Measurements from ENCODE around the gene UBE2D3.

Gene UBE2D3

DNA sequence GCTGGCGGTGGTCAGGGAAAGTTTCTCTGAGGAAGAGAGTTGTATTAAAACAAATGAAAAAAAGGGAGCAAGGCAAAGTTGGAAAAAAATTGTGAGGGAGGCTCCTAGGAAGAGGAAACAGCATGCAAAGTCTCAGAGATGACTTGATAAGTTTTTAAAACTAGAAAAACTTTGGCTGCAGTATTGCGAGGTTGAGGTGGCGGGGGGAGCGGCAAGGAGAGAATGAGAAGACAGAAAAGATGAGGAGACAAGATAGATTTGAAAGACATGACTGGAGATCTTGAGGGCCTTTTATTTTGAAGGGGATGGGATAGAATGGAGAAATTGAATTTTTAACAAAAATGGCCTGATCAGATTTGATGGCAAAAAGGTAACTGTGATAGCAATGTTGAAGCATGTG lies 4.8 kb upstream of the UBE2D3 start:
- no peak for TF ChIP-seq ESRRG (CRISPR knock-in tag; IDR thresholded peaks at IDR 0.05)
- TF ChIP-seq, protein P1, sequence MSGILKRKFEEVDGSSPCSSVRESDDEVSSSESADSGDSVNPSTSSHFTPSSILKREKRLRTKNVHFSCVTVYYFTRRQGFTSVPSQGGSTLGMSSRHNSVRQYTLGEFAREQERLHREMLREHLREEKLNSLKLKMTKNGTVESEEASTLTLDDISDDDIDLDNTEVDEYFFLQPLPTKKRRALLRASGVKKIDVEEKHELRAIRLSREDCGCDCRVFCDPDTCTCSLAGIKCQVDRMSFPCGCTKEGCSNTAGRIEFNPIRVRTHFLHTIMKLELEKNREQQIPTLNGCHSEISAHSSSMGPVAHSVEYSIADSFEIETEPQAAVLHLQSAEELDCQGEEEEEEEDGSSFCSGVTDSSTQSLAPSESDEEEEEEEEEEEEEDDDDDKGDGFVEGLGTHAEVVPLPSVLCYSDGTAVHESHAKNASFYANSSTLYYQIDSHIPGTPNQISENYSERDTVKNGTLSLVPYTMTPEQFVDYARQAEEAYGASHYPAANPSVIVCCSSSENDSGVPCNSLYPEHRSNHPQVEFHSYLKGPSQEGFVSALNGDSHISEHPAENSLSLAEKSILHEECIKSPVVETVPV (CRISPR knock-in tag; IDR thresholded peaks at IDR 0.05): no peak
- no peak for TF ChIP-seq GLIS3 (CRISPR knock-in tag; IDR thresholded peaks at IDR 0.05)
- TF ChIP-seq PPARA (CRISPR knock-in tag; IDR thresholded peaks at IDR 0.05; ENCODE audit: borderline replicate concordance): no peak
- TF ChIP-seq, protein P2, sequence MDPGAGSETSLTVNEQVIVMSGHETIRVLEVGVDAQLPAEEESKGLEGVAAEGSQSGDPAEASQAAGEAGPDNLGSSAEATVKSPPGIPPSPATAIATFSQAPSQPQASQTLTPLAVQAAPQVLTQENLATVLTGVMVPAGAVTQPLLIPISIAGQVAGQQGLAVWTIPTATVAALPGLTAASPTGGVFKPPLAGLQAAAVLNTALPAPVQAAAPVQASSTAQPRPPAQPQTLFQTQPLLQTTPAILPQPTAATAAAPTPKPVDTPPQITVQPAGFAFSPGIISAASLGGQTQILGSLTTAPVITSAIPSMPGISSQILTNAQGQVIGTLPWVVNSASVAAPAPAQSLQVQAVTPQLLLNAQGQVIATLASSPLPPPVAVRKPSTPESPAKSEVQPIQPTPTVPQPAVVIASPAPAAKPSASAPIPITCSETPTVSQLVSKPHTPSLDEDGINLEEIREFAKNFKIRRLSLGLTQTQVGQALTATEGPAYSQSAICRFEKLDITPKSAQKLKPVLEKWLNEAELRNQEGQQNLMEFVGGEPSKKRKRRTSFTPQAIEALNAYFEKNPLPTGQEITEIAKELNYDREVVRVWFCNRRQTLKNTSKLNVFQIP (CRISPR knock-in tag; IDR thresholded peaks at IDR 0.05; ENCODE audit: borderline replicate concordance, low read depth): no peak
- TF ChIP-seq ZNF8 (CRISPR knock-in tag; IDR thresholded peaks at IDR 0.05): no peak
- no peak for TF ChIP-seq RARB (CRISPR knock-in tag; IDR thresholded peaks at IDR 0.05)
- TF ChIP-seq ZNF565 (CRISPR knock-in tag; conservative IDR thresholded peaks at IDR 0.05; ENCODE audit: low read depth): no peak
- no peak for TF ChIP-seq ARNTL (CRISPR knock-in tag; IDR thresholded peaks at IDR 0.05; ENCODE audit: borderline replicate concordance, low read depth)
- TF ChIP-seq SNAI2 (CRISPR knock-in tag; IDR thresholded peaks at IDR 0.05): no peak
- TF ChIP-seq OSR1 (CRISPR knock-in tag; IDR thresholded peaks at IDR 0.05): no peak
- no peak for TF ChIP-seq ZNF70 (CRISPR knock-in tag; IDR thresholded peaks at IDR 0.05)
- TF ChIP-seq ISL1 (CRISPR knock-in tag; IDR thresholded peaks at IDR 0.05): no peak
- no peak for TF ChIP-seq TSHZ2 (CRISPR knock-in tag; IDR thresholded peaks at IDR 0.05)
- no peak for TF ChIP-seq ZC3H10 (CRISPR knock-in tag; IDR thresholded peaks at IDR 0.05)
- no peak for TF ChIP-seq BACH2 (CRISPR knock-in tag; IDR thresholded peaks at IDR 0.05; ENCODE audit: borderline replicate concordance)
- no peak for TF ChIP-seq ZFP3 (CRISPR knock-in tag; IDR thresholded peaks at IDR 0.05)
- TF ChIP-seq TCF4 (CRISPR knock-in tag; IDR thresholded peaks at IDR 0.05; ENCODE audit: borderline replicate concordance): no peak
- TF ChIP-seq, protein P3, sequence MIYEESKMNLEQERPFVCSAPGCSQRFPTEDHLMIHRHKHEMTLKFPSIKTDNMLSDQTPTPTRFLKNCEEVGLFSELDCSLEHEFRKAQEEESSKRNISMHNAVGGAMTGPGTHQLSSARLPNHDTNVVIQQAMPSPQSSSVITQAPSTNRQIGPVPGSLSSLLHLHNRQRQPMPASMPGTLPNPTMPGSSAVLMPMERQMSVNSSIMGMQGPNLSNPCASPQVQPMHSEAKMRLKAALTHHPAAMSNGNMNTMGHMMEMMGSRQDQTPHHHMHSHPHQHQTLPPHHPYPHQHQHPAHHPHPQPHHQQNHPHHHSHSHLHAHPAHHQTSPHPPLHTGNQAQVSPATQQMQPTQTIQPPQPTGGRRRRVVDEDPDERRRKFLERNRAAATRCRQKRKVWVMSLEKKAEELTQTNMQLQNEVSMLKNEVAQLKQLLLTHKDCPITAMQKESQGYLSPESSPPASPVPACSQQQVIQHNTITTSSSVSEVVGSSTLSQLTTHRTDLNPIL (CRISPR knock-in tag; IDR thresholded peaks at IDR 0.05; ENCODE audit: low read depth): no peak
- ATAC-seq: no peak

- no peak for TF ChIP-seq BACH2 (CRISPR knock-in tag; IDR thresholded peaks at IDR 0.05; ENCODE audit: borderline replicate concordance)
- TF ChIP-seq, protein P3 (CRISPR knock-in tag; IDR thresholded peaks at IDR 0.05; ENCODE audit: low read depth): no peak
- TF ChIP-seq SNAI2 (CRISPR knock-in tag; IDR thresholded peaks at IDR 0.05): no peak
- TF ChIP-seq, protein P4, sequence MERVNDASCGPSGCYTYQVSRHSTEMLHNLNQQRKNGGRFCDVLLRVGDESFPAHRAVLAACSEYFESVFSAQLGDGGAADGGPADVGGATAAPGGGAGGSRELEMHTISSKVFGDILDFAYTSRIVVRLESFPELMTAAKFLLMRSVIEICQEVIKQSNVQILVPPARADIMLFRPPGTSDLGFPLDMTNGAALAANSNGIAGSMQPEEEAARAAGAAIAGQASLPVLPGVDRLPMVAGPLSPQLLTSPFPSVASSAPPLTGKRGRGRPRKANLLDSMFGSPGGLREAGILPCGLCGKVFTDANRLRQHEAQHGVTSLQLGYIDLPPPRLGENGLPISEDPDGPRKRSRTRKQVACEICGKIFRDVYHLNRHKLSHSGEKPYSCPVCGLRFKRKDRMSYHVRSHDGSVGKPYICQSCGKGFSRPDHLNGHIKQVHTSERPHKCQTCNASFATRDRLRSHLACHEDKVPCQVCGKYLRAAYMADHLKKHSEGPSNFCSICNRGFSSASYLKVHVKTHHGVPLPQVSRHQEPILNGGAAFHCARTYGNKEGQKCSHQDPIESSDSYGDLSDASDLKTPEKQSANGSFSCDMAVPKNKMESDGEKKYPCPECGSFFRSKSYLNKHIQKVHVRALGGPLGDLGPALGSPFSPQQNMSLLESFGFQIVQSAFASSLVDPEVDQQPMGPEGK (CRISPR knock-in tag; IDR thresholded peaks at IDR 0.05; ENCODE audit: borderline replicate concordance): no peak
- TF ChIP-seq ZFP3 (CRISPR knock-in tag; IDR thresholded peaks at IDR 0.05): no peak
- TF ChIP-seq CSDC2 (CRISPR knock-in tag; IDR thresholded peaks at IDR 0.05): no peak
- no peak for TF ChIP-seq ZC3H10 (CRISPR knock-in tag; IDR thresholded peaks at IDR 0.05)
- no peak for ATAC-seq
Measured at GRCh38 chr4:102829803-102830202, 2.5 kb upstream of the UBE2D3 start.
